ENCODE results near the gene S100Z. TPM values are rescaled to one million over a fixed set of nuclear protein-coding genes. Genes with fewer than 3 reads are reported as not detected.
A peak's percentile ranks its signal among the peaks of the same experiment; 100 is the strongest.

The S100Z gene
- total RNA-seq, 6 experiments from 2014 or later, result 0.43 TPM; not detected in 5

DNA sequence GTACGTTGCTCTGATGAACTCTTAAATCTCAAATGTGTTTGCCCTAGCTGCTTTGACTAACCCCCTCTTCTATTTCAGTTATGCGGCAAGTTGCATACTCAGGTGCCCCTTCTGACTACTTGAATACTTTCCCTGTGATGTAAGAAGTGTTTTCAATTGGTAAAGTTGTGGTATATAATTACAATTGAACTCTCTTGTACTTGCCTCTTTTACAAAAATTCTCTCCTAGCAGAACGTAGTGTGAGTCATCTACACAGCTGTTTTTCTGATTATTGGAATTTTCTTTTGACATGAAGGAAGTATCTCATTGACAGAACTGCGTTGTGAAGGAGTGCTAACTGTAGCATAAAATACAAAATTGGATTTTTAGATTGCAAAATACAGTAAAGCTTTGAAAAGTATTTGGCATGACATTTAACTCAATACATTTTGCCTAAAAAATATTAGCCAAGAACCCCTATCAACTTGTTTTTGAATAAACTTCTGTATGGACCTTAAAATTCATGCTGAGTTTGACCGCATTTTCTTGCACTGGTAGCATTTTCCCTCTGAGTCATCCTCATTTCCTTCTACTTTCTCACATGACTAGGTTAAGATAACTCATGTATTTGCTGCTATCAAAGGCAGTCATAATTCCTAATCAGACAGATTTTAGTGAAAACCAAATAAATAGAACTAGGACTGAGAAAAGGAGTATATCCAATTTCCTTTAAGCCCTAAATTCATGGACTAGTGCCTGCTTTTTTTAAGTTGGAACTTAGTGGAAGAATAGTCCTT lies 109.4 kb downstream of the S100Z start:
- peaks cover 0 to 4% (median under 1%) of the 10 kb centered on the region in 4 donors for H3K4me1 ChIP-seq
- 56% methylated on average over 5 of the region's 5 CpGs for WGBS (ENCODE audit: insufficient coverage, low coverage, low lambda C conversion rate, missing lambda C conversion rate)
- DNase-seq, result no peak
- no peaks in the 10 kb centered on the region for H3K9me3 ChIP-seq
- no peak overlapping the region for H3K4me3 ChIP-seq
- intact Hi-C loops (cut with DNase I), result no loop called here
- ATAC-seq, result peak in 3 of 4 donors; percentile 60 to 70 (median 65)
- TF ChIP-seq, protein P1, sequence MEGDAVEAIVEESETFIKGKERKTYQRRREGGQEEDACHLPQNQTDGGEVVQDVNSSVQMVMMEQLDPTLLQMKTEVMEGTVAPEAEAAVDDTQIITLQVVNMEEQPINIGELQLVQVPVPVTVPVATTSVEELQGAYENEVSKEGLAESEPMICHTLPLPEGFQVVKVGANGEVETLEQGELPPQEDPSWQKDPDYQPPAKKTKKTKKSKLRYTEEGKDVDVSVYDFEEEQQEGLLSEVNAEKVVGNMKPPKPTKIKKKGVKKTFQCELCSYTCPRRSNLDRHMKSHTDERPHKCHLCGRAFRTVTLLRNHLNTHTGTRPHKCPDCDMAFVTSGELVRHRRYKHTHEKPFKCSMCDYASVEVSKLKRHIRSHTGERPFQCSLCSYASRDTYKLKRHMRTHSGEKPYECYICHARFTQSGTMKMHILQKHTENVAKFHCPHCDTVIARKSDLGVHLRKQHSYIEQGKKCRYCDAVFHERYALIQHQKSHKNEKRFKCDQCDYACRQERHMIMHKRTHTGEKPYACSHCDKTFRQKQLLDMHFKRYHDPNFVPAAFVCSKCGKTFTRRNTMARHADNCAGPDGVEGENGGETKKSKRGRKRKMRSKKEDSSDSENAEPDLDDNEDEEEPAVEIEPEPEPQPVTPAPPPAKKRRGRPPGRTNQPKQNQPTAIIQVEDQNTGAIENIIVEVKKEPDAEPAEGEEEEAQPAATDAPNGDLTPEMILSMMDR (IDR thresholded peaks at IDR 0.05), result no peak
- no peak for TF ChIP-seq POLR2A (IDR thresholded peaks at IDR 0.05)
- peaks cover 0 to 8% of the 10 kb centered on the region in 2 donors for H3K27me3 ChIP-seq
- no peaks in the 10 kb centered on the region for H3K36me3 ChIP-seq
- peak overlapping the region in 2 of 3 donors; percentile 11 to 41 for H3K27ac ChIP-seq

DNA sequence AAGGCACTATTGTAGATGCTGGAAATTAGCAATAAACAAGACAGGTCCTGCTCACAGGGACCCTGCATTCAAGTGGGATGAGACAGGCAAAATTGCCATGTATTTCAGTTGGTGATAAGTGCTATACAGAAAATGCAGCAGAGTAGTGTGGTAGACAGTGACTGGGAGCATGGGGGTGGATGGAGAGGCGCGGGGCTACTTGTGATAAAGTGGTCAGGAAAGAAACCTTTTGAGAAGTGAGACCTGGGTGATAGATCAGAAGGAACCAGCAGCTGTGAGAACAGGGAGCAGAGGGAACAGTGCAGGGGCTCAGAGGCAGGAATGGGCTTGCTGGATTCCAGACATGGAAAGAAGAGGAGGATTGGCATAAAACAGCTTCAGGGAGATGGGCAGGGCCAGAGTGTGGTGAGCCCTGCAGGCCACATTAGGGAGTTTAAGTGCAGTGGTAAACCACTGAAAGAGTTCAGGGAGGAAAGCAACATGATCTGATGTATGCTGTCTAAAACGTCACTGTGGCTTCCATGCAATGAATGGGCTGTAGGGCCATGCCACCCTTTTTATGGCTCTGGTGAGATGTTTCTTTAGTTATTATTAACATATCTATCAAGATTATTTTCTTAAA lies 110.3 kb downstream of the S100Z start:
- WGBS (ENCODE audit: insufficient coverage, low coverage, low lambda C conversion rate, missing lambda C conversion rate), result 61% methylated on average over 3 of the region's 3 CpGs
- H3K9me3 ChIP-seq, result no peaks in the 10 kb centered on the region
- H3K27ac ChIP-seq, result no peak overlapping the region
- DNase-seq (no peak), ATAC-seq (peak in 1 of 4 donors; percentile 20)
- no peaks in the 10 kb centered on the region for H3K4me1 ChIP-seq
- H3K27me3 ChIP-seq, result no peaks in the 10 kb centered on the region
- intact Hi-C loops (cut with DNase I), result no loop called here
- TF ChIP-seq, protein P1 (IDR thresholded peaks at IDR 0.05), result no peak
- no peak for TF ChIP-seq POLR2A (IDR thresholded peaks at IDR 0.05)
- no peaks in the 10 kb centered on the region for H3K36me3 ChIP-seq
- H3K4me3 ChIP-seq, result no peak overlapping the region

DNA sequence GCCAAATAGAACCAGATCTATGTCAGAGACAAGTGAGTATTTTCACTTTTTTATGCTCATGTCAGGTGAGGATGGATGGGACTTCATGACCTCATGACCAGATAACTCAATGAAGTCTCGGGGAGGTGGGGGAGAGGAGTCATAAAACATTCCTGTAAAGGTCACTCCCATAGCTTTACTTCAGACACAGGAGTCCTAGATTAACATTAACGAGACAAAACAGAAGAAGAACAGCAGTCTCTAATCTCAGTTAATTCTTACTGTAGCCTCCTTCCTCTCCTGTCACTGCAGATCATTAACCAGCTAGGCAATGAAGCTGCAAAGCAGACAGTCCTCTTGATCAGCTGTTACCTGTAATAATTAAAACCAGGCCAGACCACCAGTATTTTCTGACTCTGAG lies 114.2 kb downstream of the S100Z start:
- no peaks in the 10 kb centered on the region for H3K27me3 ChIP-seq
- DNase-seq (no peak), ATAC-seq (no peak)
- TF ChIP-seq POLR2A (IDR thresholded peaks at IDR 0.05), result no peak
- TF ChIP-seq, protein P1 (IDR thresholded peaks at IDR 0.05), result no peak
- 74% methylated on average over 2 of the region's 2 CpGs for WGBS (ENCODE audit: insufficient coverage, low coverage, low lambda C conversion rate, missing lambda C conversion rate)
- H3K36me3 ChIP-seq, result no peaks in the 10 kb centered on the region
- intact Hi-C loops (cut with DNase I), result no loop called here
- no peaks in the 10 kb centered on the region for H3K9me3 ChIP-seq
- H3K4me1 ChIP-seq, result no peaks in the 10 kb centered on the region
- no peak overlapping the region for H3K27ac ChIP-seq
- H3K4me3 ChIP-seq, result no peak overlapping the region

Small RNA genes within 50 kb of the gene (small RNA-seq; reads per million reads assigned to genes)
- 0 reads per million in 2 experiments for gene RN7SL208P
- 0 reads per million in 2 experiments for gene RNU6ATAC36P

Other genes with a start within 250 kb of the S100Z start
- gene F2RL2, start 226.6 kb upstream of the S100Z start, total RNA-seq, result 1 to 10 TPM in 3 of 6 experiments, under 1 TPM in 2, not detected in 1; 0.09 to 2.1 (median 1.6) TPM
- gene F2R, start 133.9 kb upstream of the S100Z start, total RNA-seq, result 10 to 100 TPM in 5 of 6 experiments, 1 to 10 TPM in 1; 3.5 to 18.4 (median 11.4) TPM
- gene F2RL1, start 31.0 kb upstream of the S100Z start, total RNA-seq, result 10 to 100 TPM in 4 of 6 experiments, 1 to 10 TPM in 2; 2.6 to 17.0 (median 11.6) TPM
- 100 to 1,000 TPM in 2 of 6 experiments, 10 to 100 TPM in 4; 19.2 to 130 (median 40.6) TPM for gene CRHBP, start 103.0 kb downstream of the S100Z start, total RNA-seq
- gene AGGF1, start 180.4 kb downstream of the S100Z start, total RNA-seq, result 10 to 100 TPM in 5 of 6 experiments, 1 to 10 TPM in 1; 9.1 to 15.3 (median 11.4) TPM
- gene ZBED3, start 237.3 kb downstream of the S100Z start, total RNA-seq, result 10 to 100 TPM in 3 of 6 experiments, 1 to 10 TPM in 3; 3.6 to 29.4 (median 11.0) TPM